ENCODE data around the gene GGT7. TPM values are rescaled to one million over a fixed set of nuclear protein-coding genes. Genes with fewer than 3 reads are reported as not detected.

Gene GGT7
- total and polyA plus RNA-seq, 2 of the 4 experiments (the other 2 are of a cell fraction) = 3.4 to 25.9 TPM

GRCh38 chr20:34859367-34859766, 13.3 kb downstream of the GGT7 start:
- Histone ChIP-seq H2BK120ac (ENCODE audit: low read depth, low read length) (no peak overlapping the region), H3K9me3 (ENCODE audit: control insufficient read depth, insufficient read depth, low read length) (no peaks in the 10 kb centered on the region), H4K5ac (ENCODE audit: low read depth, low read length) (no peak overlapping the region), H3K4me2 (ENCODE audit: low read depth, low read length) (no peak overlapping the region), H2BK5ac (ENCODE audit: low read depth, low read length, poor library complexity, severe bottlenecking) (no peak overlapping the region), H3K9ac (ENCODE audit: low read depth, low read length) (no peak overlapping the region), H2AK9ac (replicated peaks; ENCODE audit: low read depth, low read length, poor library complexity) (no peak overlapping the region), H2BK15ac (ENCODE audit: low read depth, low read length) (no peak overlapping the region), H3K27ac (ENCODE audit: insufficient read depth, low read length) (no peak overlapping the region), H3K4me3 (ENCODE audit: insufficient read depth, low read depth, low read length) (no peak overlapping the region), H2AFZ (replicated peaks; ENCODE audit: low read length, poor library complexity) (no peak overlapping the region), H3K4me1 (ENCODE audit: control insufficient read depth, insufficient read depth, low read length) (no peaks in the 10 kb centered on the region), H4K91ac (ENCODE audit: insufficient read depth, low read depth, low read length) (no peak overlapping the region), H3K9me1 (ENCODE audit: insufficient read depth, low read length) (peaks cover 8% of the 10 kb centered on the region; the same call in 1 of the 2 replicates), H4K20me1 (ENCODE audit: insufficient read depth, low read length) (no peaks in the 10 kb centered on the region; the same call in 1 of the 2 replicates), H3K23ac (ENCODE audit: low read depth, low read length) (no peak overlapping the region), H2BK20ac (ENCODE audit: low read depth, low read length) (no peak overlapping the region), H3K14ac (replicated peaks; ENCODE audit: low read depth, low read length) (no peak overlapping the region), H3K27me3 (ENCODE audit: control insufficient read depth, insufficient read depth, low read length) (no peaks in the 10 kb centered on the region), H3K18ac (ENCODE audit: low read depth, low read length) (no peak overlapping the region), H2AK5ac (ENCODE audit: low read depth, low read length) (no peak overlapping the region), H4K8ac (ENCODE audit: low read depth in 2 of 2, low read length in 2 of 2) (no peak overlapping the region), H3K4ac (ENCODE audit: low read depth, low read length) (no peak overlapping the region), H3K56ac (ENCODE audit: extremely low read depth, insufficient read depth, low read length) (no peak overlapping the region), H3K79me1 (ENCODE audit: low read depth in 1 of 2, low read length in 2 of 2) (peaks cover 3 to 4% of the 10 kb centered on the region in 2 experiments; a peak in 2 of 4 replicates), H3K36me3 (ENCODE audit: control insufficient read depth, insufficient read depth, low read length) (peaks cover 40% of the 10 kb centered on the region)
- in situ Hi-C loops (cut with MboI; ENCODE audit: low sequenced_read_pairs) = loop anchor here (25.0 kb wide), 1 partner anchor 403 kb away; no protein-coding TSS in a partner anchor
- BruUV-seq (replicated peaks) = no TSS peak
- TF ChIP-seq CTCF (conservative IDR thresholded peaks at IDR 0.05; ENCODE audit: low read depth, low read length) = no peak
- TF ChIP-seq FOS (IDR thresholded peaks at IDR 0.05; ENCODE audit: low read depth, low read length) = no peak
- no peak for TF ChIP-seq NFE2L2 (IDR thresholded peaks at IDR 0.05; ENCODE audit: low read depth, low read length)
- TF ChIP-seq BHLHE40 (IDR thresholded peaks at IDR 0.05; ENCODE audit: low read depth, low read length) = no peak
- no peak for TF ChIP-seq RCOR1 (IDR thresholded peaks at IDR 0.05; ENCODE audit: insufficient replicate concordance, low read length)
- no peak for TF ChIP-seq CHD1 (IDR thresholded peaks at IDR 0.05; ENCODE audit: low read depth, low read length)
- no peak for TF ChIP-seq MAFK (IDR thresholded peaks at IDR 0.05; ENCODE audit: low read depth, low read length)
- DNase-seq = no peak
- POLR2A ChIA-PET (ENCODE audit: unreplicated experiment) = no interaction called here
- intact Hi-C loops (cut with micrococcal nuclease) = no loop called here
- ATAC-seq (ENCODE audit: low read depth) = no peak
- CTCF ChIA-PET = no interaction called here
- dilution Hi-C loops (cut with HindIII; ENCODE audit: low sequenced_read_pairs, unreplicated experiment) = no loop called here
- WGBS, 2 experiments (ENCODE audit: extremely low coverage in 2 of 2, insufficient read length in 1 of 2) = 96% methylated on average over 7 of the region's 26 CpGs; no CpG with 5 or more reads in 1 of the 2 experiments
